DND-41 (cell line): ENCODE results near the gene MRPS10.
"Not testable (repeated sequence)": the region's sequence is repeated elsewhere in the genome, so short reads cannot be mapped to it uniquely, and the experiment has no call there.

Source experiments
- ATAC-seq: fragments of 200-7000 bp; cut with Tn5 transposase; 3 replicates; pipeline ENCODE4 v1.9.1; 2021; ENCODE audit warnings: low read depth; ENCODE audit not compliant: insufficient read depth
- DNase-seq: peaks from one replicate; pipeline ENCODE4 v3.0.0-alpha.2; 2020
- H2AFZ ChIP-seq: 2 replicates; pipeline ENCODE4 v1.6.0; 2012; ENCODE audit warnings: low read depth, low read length
- H3K27ac ChIP-seq: 2 replicates; pipeline ENCODE4 v1.5.1; 2012; ENCODE audit warnings: low read length, inconsistent platforms
- H3K27me3 ChIP-seq: fragments of 200-600 bp; sonication (generic); 2 replicates; pipeline ENCODE4 v1.6.0; 2012; ENCODE audit warnings: low read length, mild to moderate bottlenecking, inconsistent platforms; ENCODE audit not compliant: insufficient read depth, poor library complexity
- H3K36me3 ChIP-seq: 2 replicates; pipeline ENCODE4 v1.5.1; 2012; ENCODE audit warnings: low read length, inconsistent platforms; ENCODE audit not compliant: insufficient read depth
- H3K4me1 ChIP-seq: 2 replicates; pipeline ENCODE4 v1.5.1; 2012; ENCODE audit warnings: mild to moderate bottlenecking, low read length; ENCODE audit not compliant: insufficient read depth
- H3K4me2 ChIP-seq: 2 replicates; pipeline ENCODE4 v1.6.0; 2012; ENCODE audit warnings: mild to moderate bottlenecking, moderate library complexity, low read length, inconsistent platforms; ENCODE audit not compliant: insufficient read depth
- H3K4me3 ChIP-seq, 2 experiments: fragments of 200-600 bp in 1 of 2; shearing (Covaris generic) in 1 of 2; 2 replicates each; pipeline ENCODE4 v1.5.1; 2012 to 2016; ENCODE audit warnings: inconsistent platforms in 2 of 2, low read length in 2 of 2, mild to moderate bottlenecking in 2 of 2, low read depth in 1 of 2, moderate library complexity in 1 of 2
- H3K79me2 ChIP-seq: 2 replicates; pipeline ENCODE4 v1.6.0; 2012; ENCODE audit warnings: low read length, inconsistent platforms; ENCODE audit not compliant: insufficient read depth
- H3K9ac ChIP-seq: 2 replicates; pipeline ENCODE4 v1.6.0; 2012; ENCODE audit warnings: low read depth, mild to moderate bottlenecking, inconsistent platforms, low read length, moderate library complexity
- H3K9me3 ChIP-seq: 2 replicates; pipeline ENCODE4 v1.5.1; 2012; ENCODE audit warnings: low read length, moderate library complexity, mild to moderate bottlenecking, inconsistent platforms; ENCODE audit not compliant: insufficient read depth, severe bottlenecking
- H4K20me1 ChIP-seq: 2 replicates; pipeline ENCODE4 v1.6.0; 2012; ENCODE audit warnings: low read length; ENCODE audit not compliant: insufficient read depth
- CTCF ChIP-seq: IDR thresholded peaks from 2 replicates; pipeline ENCODE4 v1.5.1; 2012; ENCODE audit warnings: borderline replicate concordance, low read length, moderate library complexity, mild to moderate bottlenecking; ENCODE audit not compliant: poor library complexity, severe bottlenecking; ENCODE audit errors: extremely low read depth
- EZH2 ChIP-seq: IDR thresholded peaks from 3 replicates; pipeline ENCODE4 v1.6.1; 2012; ENCODE audit warnings: borderline replicate concordance, low read depth, mild to moderate bottlenecking, moderate library complexity, low read length, inconsistent platforms; ENCODE audit not compliant: severe bottlenecking

The MRPS10 gene

GRCh38 chr6:42195415-42195814 is 22.2 kb downstream of the MRPS10 start:
- Histone ChIP-seq H3K9me3 (no peaks in the 10 kb centered on the region), H3K27me3 (no peaks in the 10 kb centered on the region), H3K27ac (no peak overlapping the region), H3K4me3 (no peak overlapping the region), H3K79me2 (no peaks in the 10 kb centered on the region), H2AFZ (no peak overlapping the region), H3K9ac (no peak overlapping the region), H3K4me2 (no peak overlapping the region), H3K4me1 (no peaks in the 10 kb centered on the region), H4K20me1 (no peaks in the 10 kb centered on the region), H3K36me3 (peaks cover 4% of the 10 kb centered on the region; the same call in 1 of the 2 replicates)
- DNase-seq (no peak), ATAC-seq (no peak)
- TF ChIP-seq CTCF (no peak), EZH2 (no peak)

- DNase-seq (no peak), ATAC-seq (no peak)
- TF ChIP-seq EZH2: no peak
- TF ChIP-seq CTCF: no peak
- Histone ChIP-seq H4K20me1 (no peaks in the 10 kb centered on the region), H3K9me3 (no peaks in the 10 kb centered on the region), H3K9ac (no peak overlapping the region), H3K27me3 (no peaks in the 10 kb centered on the region), H3K4me2 (no peak overlapping the region), H3K4me1 (no peaks in the 10 kb centered on the region), H3K36me3 (no peaks in the 10 kb centered on the region), H3K4me3 (no peak overlapping the region), H2AFZ (no peak overlapping the region), H3K79me2 (no peaks in the 10 kb centered on the region), H3K27ac (no peak overlapping the region)
Observed at GRCh38 chr6:42194056-42194455, 23.6 kb downstream of the MRPS10 start.

- Histone ChIP-seq H3K27me3 (no peaks in the 10 kb centered on the region), H3K4me2 (no peak overlapping the region), H3K4me3 (no peak overlapping the region), H4K20me1 (no peaks in the 10 kb centered on the region), H3K4me1 (no peaks in the 10 kb centered on the region), H3K36me3 (no peaks in the 10 kb centered on the region), H2AFZ (no peak overlapping the region), H3K9ac (no peak overlapping the region), H3K79me2 (no peaks in the 10 kb centered on the region), H3K9me3 (no peaks in the 10 kb centered on the region), H3K27ac (no peak overlapping the region)
- ATAC-seq (no peak), DNase-seq (no peak)
- TF ChIP-seq EZH2 (no peak), CTCF (no peak)
Observed at GRCh38 chr6:42193491-42193894, 24.2 kb downstream of the MRPS10 start.

- not testable (repeated sequence) for H4K20me1 ChIP-seq, H3K27ac ChIP-seq, H3K79me2 ChIP-seq, H3K4me2 ChIP-seq, H3K9me3 ChIP-seq, H3K36me3 ChIP-seq, H3K4me3 ChIP-seq, DNase-seq, H2AFZ ChIP-seq, ATAC-seq, H3K4me1 ChIP-seq, H3K27me3 ChIP-seq, H3K9ac ChIP-seq
Observed at GRCh38 chr6:42192385-42192784, 25.3 kb downstream of the MRPS10 start.
